GM19455 (cell line): Measurements from ENCODE around the gene RBMS1.

ENCODE experiments used
- ATAC-seq: cut with Tn5 transposase; IDR thresholded peaks from one replicate; pipeline ENCODE4 v1.9.1; 2021; ENCODE audit not compliant: unreplicated experiment

The RBMS1 gene

DNA sequence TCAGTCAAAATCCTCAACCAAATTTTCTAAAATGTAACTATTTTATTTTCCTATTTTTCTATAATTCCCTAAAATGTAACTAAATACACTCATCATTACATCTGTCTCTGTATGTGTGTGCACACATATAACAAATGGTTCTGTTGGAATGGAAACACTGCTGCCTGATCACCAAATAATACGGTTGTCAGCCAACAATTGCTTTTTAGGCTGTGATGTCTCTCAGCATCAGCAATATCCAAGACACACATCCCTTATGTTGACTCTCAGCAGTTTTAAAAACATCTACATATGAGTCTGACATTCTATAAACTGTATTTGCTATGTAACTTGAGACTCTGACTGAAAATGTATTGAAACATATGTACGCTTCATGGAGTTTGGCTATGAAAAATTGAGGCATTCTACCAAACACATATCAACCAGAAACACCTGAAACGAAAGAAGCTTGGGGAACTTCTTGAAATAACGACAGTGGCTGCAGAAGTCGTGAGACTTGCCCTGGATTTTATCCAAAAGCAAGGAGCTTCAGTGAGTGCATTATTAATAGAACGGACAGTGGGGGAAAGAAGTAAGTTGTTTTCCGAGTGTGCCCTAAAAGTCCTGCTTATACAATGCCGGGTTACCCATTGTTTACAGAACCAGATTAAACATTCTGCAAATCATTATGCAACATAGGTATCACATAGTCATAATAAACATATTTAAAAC lies 183.3 kb downstream of the RBMS1 start:
- ATAC-seq, result no peak

GRCh38 chr2:160309585-160309984 lies 184.0 kb downstream of the RBMS1 start:
- ATAC-seq, result no peak

DNA sequence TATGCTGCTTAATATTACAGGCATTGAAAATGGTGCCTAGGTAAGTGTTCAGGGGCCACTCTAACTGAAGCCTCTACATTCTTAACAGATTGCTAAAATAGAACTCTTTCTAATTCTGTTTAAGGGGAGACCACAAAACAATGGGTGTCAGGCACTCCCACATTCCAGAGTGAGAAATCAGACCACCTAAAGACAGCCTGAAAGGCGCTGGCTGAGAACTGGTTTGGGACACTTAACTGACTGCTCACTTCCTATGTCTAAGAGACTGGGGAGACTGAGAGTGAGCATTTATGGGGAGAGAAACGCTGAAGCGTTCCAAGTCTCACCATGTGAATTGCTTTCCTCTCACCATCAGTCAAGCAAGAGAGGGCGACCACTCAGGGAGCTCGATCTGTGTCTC lies 184.7 kb downstream of the RBMS1 start:
- no peak for ATAC-seq

- ATAC-seq, result no peak
Observed at GRCh38 chr2:160308476-160308875, 185.1 kb downstream of the RBMS1 start.

DNA sequence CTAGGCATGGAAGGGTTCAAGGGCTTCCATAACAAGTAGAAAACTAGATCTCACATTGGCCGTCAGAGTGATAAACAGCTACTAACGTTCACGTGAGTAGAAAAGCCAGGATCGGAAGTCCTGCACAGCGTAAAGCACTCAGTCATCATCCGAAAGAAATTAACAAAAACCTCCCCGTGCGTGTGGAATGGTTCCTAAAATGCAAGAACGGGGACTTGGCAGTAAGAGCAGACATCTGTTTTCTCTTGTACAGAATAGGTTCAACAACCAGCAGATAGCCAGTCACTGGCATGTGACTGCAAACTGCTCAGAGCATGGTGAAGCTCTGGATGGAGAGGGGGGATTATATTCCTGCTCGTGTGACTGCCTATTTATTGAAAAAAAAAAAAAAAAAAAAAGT lies 186.6 kb downstream of the RBMS1 start:
- ATAC-seq, result no peak

GRCh38 chr2:160305081-160305750 lies 188.4 kb downstream of the RBMS1 start:
- ATAC-seq, result no peak

DNA sequence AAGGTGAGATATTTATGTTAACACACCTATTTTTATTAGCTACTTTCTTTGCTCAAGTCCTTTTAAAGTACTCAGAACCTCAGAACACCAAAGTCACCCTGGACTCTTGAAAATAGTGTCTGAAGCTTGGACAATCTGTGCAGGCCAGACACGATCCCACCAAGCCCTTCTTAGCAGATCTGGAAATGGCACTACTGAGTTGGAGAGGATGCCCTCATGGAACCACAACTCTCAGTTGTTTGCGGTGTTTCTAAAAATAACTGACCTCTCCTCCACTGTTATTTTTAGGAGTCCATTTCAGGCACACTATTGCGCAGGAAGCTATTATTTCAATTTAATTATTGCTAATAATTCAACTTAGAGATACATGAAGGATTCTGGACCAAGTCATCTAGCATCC lies 190.1 kb downstream of the RBMS1 start:
- ATAC-seq, result no peak

- ATAC-seq, result no peak
Observed at GRCh38 chr2:160303076-160303475, 190.5 kb downstream of the RBMS1 start.

GRCh38 chr2:160301420-160301819 lies 192.2 kb downstream of the RBMS1 start:
- no peak for ATAC-seq

- no peak for ATAC-seq
Observed at GRCh38 chr2:160300203-160300602, 193.4 kb downstream of the RBMS1 start.

DNA sequence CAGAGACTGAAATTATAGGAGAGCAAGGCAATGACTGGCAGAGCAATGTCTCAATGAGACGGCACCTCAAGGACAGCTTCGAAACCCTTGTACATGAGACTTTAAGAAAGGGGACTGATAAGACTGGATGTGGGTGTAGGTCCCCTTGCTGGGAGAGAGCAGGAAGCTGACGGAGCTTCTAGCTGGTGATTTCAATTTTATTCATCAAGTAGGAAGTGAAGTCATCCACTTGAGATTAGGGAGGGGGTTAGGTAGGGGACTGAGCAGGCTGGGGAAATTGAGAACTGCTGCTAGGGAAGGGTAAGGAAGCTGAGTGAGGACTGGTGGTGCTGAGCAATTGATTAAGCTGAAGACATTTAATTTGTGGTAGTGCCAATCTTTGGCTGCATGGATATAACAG lies 194.1 kb downstream of the RBMS1 start:
- no peak for ATAC-seq

GRCh38 chr2:160298960-160299359 lies 194.6 kb downstream of the RBMS1 start:
- ATAC-seq, result no peak

DNA sequence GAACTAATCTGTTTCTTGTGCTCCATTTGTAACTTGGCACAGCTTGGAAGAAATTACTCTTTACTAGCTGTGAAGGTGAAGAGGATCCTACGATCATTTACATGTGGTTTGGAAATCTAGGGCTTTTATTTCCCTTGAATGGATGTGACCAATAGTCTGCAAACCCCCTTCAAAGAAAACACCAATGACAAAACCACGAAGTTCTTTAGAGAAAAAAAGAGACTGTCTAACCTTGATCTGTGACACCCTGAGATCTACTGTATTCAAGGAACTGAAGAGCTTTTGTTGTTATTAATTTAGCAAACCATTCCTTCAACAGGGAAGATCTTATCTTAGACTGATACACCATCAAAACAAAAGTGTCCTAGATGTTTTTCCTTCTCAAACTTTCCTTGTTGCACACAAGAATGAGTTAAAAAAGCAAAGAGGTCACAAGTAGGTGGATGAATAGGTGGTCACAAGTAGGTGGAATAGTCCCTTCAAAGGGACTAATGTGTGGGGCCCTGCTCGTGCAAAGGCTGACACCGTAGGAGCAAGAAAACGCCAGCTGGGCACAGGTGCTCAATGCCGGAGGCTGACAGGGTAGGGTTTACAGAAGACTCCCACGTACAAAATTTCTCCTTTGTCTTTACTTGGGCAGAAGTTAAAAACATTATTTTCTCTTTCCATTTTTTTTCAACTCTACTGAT lies 197.9 kb downstream of the RBMS1 start:
- no peak for ATAC-seq

- ATAC-seq, result no peak
Observed at GRCh38 chr2:160294889-160295288, 198.7 kb downstream of the RBMS1 start.

DNA sequence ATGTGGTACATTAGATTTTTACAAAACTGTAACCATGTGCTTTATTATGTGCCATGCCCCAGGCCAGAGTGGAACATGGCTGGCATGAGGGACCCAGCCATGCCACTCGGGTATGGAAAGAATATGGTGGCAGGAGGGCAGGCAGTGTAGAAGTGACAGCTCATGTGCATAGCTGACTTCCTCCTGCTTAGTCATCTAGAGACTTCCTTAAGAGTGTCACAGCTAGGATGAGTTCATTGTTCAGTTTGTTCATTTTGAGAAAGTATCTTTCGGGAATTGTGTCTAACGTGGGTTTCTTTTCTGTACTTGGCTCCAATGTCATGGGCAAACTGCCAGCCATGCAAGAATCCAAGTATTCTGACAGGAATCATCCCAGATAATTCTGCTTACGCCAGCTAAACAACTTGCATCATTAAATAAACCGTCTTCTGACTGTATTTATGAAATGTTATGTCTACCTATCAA lies 199.2 kb downstream of the RBMS1 start:
- ATAC-seq, result no peak

DNA sequence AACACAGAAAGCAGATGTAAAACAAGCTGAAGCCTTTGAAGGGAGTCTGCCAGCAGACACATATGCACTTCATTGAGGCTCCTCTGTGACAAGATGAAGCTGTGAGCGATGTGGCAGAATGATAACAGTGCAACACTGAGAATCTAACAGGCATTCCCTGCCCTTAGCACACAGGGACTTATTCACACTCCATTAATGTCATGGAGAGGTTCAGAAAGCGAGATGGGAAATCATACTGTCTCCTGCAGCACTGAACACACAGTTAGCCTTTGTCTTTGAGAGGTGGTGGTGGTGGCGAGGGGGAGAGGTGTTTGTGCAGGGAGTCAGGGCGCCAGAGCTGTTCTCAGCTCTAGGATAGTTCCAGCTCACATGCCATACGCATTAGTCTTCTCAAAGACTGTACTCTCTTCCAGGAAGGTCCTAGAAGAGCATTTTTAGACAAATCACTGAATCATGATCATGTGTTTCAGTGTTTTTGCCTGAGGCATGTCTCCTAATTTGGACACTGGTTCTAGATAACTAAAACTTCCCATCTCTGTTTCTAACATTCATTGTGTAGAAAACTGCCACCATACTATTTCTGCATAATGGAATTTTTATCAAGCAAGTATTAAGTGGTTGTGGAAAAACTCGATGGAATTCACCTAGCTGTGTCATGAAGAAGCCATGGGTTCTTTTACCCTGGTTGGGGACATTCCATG lies 200.1 kb downstream of the RBMS1 start:
- no peak for ATAC-seq

- ATAC-seq, result no peak
Observed at GRCh38 chr2:160292225-160292624, 201.4 kb downstream of the RBMS1 start.

DNA sequence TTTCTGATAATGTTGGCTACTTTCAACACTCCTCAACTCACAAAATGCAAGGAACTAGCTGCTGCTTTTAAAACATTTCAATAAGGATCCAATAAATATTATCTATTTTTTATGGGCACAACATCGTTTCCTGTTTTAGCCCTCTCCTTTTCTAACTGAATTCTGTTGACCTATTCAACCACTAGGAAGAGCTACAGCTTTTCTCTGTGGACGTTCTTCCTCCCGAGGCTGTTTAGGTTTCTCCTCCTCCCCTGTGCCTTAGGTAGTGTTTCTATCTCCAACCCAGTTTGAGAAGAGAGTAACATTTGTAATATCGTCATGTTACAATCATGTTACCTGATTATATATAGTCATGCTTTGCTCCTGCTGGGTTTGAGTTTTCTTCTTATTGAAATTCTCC lies 202.2 kb downstream of the RBMS1 start:
- no peak for ATAC-seq

- no peak for ATAC-seq
Observed at GRCh38 chr2:160290598-160290997, 203.0 kb downstream of the RBMS1 start.

- no peak for ATAC-seq
Observed at GRCh38 chr2:160289831-160290230, 203.8 kb downstream of the RBMS1 start.

DNA sequence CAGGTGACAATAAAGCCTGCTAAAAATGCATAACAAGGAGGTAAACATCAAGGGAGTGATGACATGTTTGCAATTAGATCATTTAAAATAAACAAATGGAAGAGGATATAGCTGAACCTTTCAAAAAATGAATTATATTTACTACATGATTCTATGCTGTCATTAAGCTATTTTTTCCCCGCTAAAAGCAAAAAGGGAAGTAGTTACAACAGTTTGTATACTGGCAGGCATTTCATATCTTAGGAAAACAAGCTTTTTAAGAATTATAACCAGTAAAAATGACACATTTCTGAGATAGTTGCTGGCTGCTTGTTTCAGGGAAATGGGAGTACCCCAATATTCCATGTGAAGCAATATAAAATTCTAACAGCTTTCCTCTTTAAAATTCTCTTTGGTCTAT lies 204.5 kb downstream of the RBMS1 start:
- ATAC-seq, result no peak

GRCh38 chr2:160288324-160288723 lies 205.3 kb downstream of the RBMS1 start:
- ATAC-seq, result no peak
